Lower leg skin (tissue), 4 donors: ENCODE results near the gene KCNJ4. TPM values are rescaled to one million over a fixed set of nuclear protein-coding genes. Genes with fewer than 3 reads are reported as not detected.

Experiments used
- DNase-seq, 2 donors: peaks; one replicate each; pipeline ENCODE4 v3.0.0-alpha.2; 2019; ENCODE audit warnings: low spot score in 2 of 2
- H3K4me3 ChIP-seq: fragments of 200-600 bp; sonication (generic); 2 replicates; pipeline ENCODE4 v1.5.1; 2017; ENCODE audit warnings: mild to moderate bottlenecking, low read depth; ENCODE audit not compliant: poor library complexity, severe bottlenecking
- CTCF ChIP-seq, 3 donors: fragments of 450-650 bp; IDR thresholded peaks; one replicate each; pipeline ENCODE4 v1.5.1; 2016; ENCODE audit warnings: antibody characterized with exemption in 3 of 3, mild to moderate bottlenecking in 3 of 3, moderate library complexity in 2 of 3
- POLR2A ChIP-seq, 2 donors: fragments of 450-650 bp; IDR thresholded peaks; one replicate each; pipeline ENCODE4 v1.6.1; 2016 to 2017; ENCODE audit warnings: antibody characterized with exemption in 2 of 2, mild to moderate bottlenecking in 1 of 2, moderate library complexity in 1 of 2
- WGBS, 2 donors: methylation state at CpG; one replicate each; pipeline ENCODE4 v1.1.5; 2018; 5-methylcytosine and 5-hydroxymethylcytosine counted together
- intact Hi-C: fragments of 100-400 bp; cut with DNase I; formaldehyde crosslinking; loops from one replicate; pipeline ENCODE4 v1.15.0; 2023; ENCODE audit warnings: low total_unique reads
- total RNA-seq, 4 donors: library from RNA; depleted of rRNA; stranded (reverse); fragments of >200 nt; gene quantifications; one replicate each; pipeline ENCODE4 v1.1.0, GENCODE V29; 2016

KCNJ4 gene
- total RNA-seq, 4 donors from 2014 or later, result 0.29 to 1.4 (median 0.46) TPM; not detected in 1

GRCh38 chr22:38456841-38457699 lies 2.1 kb upstream of the KCNJ4 start:
- TF ChIP-seq CTCF (IDR thresholded peaks at IDR 0.05) (no peak), POLR2A (IDR thresholded peaks at IDR 0.05) (no peak)
- H3K4me3 ChIP-seq, result no peak overlapping the region
- WGBS, 2 donors, result 74 to 79% methylated on average over 14 of the region's 14 CpGs
- intact Hi-C loops, result no loop called here
- no peak for DNase-seq

- 56 to 70% methylated on average over 8 to 17 of the region's 17 CpGs for WGBS, 2 donors
- TF ChIP-seq CTCF (IDR thresholded peaks at IDR 0.05), result no peak
- no peak for TF ChIP-seq POLR2A (IDR thresholded peaks at IDR 0.05)
- intact Hi-C loops, result no loop called here
Observed at GRCh38 chr22:38456272-38456835, 1.4 kb upstream of the KCNJ4 start.

GRCh38 chr22:38455530-38456271 lies 702 bp upstream of the KCNJ4 start:
- no peak for TF ChIP-seq CTCF (IDR thresholded peaks at IDR 0.05)
- no peak for TF ChIP-seq POLR2A (IDR thresholded peaks at IDR 0.05)
- 1 to 2% methylated on average over 49 to 67 of the region's 90 CpGs for WGBS, 2 donors
- no peak for DNase-seq
- peak overlapping the region; percentile 10 for H3K4me3 ChIP-seq
- intact Hi-C loops, result no loop called here

More at GRCh38 chr22:38456272-38456835, 1.4 kb upstream of the KCNJ4 start:
- no peak for DNase-seq
- no peak overlapping the region for H3K4me3 ChIP-seq

- no peak for TF ChIP-seq POLR2A (IDR thresholded peaks at IDR 0.05)
- no peak for TF ChIP-seq CTCF (IDR thresholded peaks at IDR 0.05)
- WGBS, 2 donors, result 14 to 19% methylated on average over 17 to 18 of the region's 67 CpGs
- peak overlapping the region; percentile 10 for H3K4me3 ChIP-seq
- intact Hi-C loops, result no loop called here
- no peak for DNase-seq
Observed at GRCh38 chr22:38454353-38455075, 485 bp downstream of the KCNJ4 start.

- intact Hi-C loops, result no loop called here
- TF ChIP-seq POLR2A (IDR thresholded peaks at IDR 0.05), result no peak
- H3K4me3 ChIP-seq, result no peak overlapping the region
- 62 to 65% methylated on average over 3 of the region's 3 CpGs for WGBS, 2 donors
- DNase-seq, result no peak
Observed at GRCh38 chr22:38453996-38454352, 1.0 kb downstream of the KCNJ4 start.
